NCI-H2081 treated with DMSO at 0.1 percent for 48 hours (cell line): ENCODE results near the gene SREK1.
"Not testable (repeated sequence)": the region's sequence is repeated elsewhere in the genome, so short reads cannot be mapped to it uniquely, and the experiment has no call there.

Experiments
- DNase-seq: peaks from one replicate; lab custom pipeline; 2025; lab: John Stamatoyannopoulos, UW

Gene SREK1

DNA sequence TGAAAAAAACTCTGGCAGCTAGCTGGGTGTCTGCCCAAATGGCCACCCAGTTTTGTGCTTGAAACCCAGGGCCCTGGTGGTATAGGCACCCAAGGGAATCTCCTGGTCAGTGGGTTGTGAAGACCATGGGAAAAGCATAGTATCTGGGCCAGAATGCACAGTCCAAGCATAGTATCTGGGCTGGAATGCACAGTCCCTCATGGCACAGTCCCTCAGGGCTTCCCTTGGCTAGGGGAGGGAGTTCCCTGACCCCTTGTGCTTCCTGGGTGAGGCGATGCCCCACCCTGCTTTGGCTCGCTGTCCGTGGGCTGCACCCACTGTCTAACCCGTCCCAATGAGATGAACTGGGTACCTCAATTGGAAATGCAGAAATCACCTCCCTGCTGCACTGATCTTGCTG lies 78.8 kb downstream of the SREK1 start:
- DNase-seq: not testable (repeated sequence)

DNA sequence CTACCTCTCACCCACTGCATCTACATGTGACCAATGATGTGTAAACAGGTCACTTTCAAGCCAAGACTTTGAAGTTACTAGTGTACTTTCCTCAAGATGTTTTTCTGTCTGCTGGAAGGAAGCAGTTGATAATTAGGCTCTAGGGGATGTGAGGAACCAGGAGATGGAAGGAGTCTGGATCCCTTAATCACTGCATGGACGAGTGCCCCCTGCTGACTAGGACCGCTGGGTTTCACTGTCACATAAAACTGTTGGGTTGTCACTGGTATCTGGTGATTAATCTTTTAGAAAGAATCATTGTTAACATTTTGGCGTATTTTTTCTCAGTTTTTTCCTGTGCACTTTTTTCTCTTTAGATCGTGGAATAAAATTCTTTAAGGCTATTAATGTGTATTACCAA lies 79.5 kb downstream of the SREK1 start:
- no peak for DNase-seq

DNA sequence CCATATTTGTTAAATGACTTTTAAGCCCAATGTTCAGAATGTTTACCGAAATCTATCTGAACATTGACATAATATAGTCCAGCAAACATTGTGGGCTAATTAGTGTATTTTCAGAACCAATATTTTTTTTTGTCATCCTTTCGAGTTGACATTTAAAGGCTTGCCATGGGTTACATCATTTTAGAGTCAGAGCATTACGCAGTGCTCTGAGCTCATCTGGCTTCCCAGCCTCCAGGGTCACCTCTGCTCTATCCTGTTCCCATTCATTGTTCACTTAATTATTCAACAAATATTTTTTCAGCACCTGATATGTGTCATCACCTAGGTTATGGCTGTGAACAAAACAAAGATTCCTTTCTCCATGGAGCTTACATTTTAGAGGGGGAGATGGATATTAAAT lies 80.2 kb downstream of the SREK1 start:
- DNase-seq: no peak

- no peak for DNase-seq
Observed at GRCh38 chr5:66224773-66225553, 80.9 kb downstream of the SREK1 start.

DNA sequence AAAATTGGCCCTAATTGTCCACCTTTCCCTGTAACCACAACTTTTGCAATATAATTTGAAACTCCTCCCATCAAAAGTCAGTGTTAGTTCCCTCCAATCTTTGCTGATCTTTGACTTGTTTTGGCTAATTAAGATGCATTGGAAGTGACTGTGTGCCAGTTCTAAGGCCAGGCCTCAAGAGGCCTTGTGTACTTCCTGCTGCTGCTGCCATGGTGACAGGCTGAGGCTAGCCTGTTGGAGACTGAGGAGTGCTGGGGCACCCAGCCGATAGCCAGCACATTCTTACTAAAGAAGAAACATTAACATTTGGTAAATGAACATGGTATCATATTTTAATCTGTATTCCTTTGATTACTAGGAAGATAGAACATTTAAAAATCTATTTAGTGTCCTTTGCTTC lies 86.5 kb downstream of the SREK1 start:
- no peak for DNase-seq

DNA sequence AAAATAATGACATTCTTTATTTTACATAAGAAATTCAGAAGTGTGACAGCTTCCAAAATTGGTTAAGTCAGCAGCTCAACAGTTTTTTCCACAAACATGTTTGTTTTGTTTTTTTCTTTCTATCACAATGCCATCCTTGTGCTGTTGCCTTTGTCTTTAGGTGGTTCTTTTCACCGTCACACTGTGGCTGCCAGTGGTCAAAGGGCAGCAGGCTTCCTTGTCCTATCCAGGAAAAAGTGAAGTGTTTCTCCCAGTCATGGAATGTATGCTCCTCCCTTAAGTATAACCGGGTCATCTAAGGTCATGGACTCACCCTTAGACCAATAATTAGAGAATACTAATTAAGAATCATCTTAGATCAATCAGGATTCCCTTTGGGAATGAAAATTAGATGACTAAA lies 87.4 kb downstream of the SREK1 start:
- DNase-seq: no peak

DNA sequence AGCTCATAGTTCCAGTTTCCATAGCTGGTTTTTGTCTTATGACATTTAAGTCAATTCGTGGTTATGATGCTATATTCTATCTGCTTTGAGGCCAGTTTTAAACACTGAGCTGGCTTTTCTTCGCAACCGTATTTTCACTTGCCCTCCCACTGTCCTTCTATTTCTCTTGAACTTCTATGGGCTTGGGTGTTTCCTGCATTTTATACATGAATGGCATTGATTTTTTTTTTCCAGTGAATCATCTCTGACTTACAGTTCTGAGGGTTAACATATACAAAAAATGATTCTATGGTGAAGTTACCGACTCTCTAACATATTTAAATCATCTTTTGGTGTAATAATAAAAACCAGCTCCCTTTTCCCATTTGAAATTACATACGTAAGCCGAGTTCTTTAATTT lies 88.2 kb downstream of the SREK1 start:
- no peak for DNase-seq

DNA sequence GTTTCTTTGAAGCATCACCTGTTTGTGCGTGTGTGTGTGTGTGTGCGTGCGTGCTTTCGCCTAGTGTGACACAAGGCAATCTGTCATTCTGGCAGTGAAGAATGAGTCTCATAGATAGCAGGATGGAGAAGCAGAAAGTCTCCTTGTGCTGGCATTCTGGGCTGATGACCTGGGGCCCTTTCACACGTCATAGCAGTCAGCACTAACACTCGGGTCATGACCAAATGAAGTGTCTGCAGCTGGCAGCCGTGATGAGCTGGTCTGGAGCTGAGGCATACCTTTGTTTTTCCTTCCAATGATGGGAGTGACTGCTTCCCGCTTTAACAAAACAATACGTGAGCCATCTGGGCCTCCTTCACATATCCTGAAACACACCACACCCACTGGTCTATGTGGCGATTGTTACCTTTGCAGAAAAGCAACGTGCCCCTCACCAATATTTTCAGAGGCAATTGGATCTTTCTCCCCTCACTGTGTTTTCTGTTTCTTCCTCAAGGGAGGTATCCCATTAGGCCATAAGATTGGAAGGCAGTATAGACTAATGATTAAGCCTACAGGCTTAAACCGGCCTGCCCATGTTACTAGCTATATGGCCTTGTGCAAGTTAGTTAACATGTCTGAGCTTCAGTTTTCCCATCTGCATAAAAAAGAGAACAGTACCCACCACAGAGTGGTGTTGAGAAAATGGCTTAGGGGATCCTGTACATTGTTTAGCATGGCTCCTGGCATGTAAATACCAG lies 88.8 kb downstream of the SREK1 start:
- DNase-seq: no peak
